Measurements from ENCODE around the gene PIK3R6. TPM values are rescaled to one million over a fixed set of nuclear protein-coding genes. Genes with fewer than 3 reads are reported as not detected.

Gene PIK3R6
- total RNA-seq, 4 donors from 2014 or later, result 0.30 to 5.1 (median 1.5) TPM

GRCh38 chr17:8872036-8872704 is 4.7 kb upstream of the PIK3R6 start:
- H3K36me3 ChIP-seq, result no peaks in the 10 kb centered on the region
- no peak for DNase-seq (ENCODE audit: low spot score in 2 of 2)
- no peak overlapping the region for H3K4me3 ChIP-seq
- H3K4me1 ChIP-seq, result no peaks in the 10 kb centered on the region
- H3K9me3 ChIP-seq, result no peaks in the 10 kb centered on the region
- peaks cover 21% of the 10 kb centered on the region for H3K27me3 ChIP-seq
- no peak overlapping the region for H3K27ac ChIP-seq
- WGBS, result 90% methylated on average over 7 of the region's 7 CpGs
- TF ChIP-seq, protein P1, sequence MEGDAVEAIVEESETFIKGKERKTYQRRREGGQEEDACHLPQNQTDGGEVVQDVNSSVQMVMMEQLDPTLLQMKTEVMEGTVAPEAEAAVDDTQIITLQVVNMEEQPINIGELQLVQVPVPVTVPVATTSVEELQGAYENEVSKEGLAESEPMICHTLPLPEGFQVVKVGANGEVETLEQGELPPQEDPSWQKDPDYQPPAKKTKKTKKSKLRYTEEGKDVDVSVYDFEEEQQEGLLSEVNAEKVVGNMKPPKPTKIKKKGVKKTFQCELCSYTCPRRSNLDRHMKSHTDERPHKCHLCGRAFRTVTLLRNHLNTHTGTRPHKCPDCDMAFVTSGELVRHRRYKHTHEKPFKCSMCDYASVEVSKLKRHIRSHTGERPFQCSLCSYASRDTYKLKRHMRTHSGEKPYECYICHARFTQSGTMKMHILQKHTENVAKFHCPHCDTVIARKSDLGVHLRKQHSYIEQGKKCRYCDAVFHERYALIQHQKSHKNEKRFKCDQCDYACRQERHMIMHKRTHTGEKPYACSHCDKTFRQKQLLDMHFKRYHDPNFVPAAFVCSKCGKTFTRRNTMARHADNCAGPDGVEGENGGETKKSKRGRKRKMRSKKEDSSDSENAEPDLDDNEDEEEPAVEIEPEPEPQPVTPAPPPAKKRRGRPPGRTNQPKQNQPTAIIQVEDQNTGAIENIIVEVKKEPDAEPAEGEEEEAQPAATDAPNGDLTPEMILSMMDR (IDR thresholded peaks at IDR 0.05), result no peak
- TF ChIP-seq POLR2AphosphoS5 (IDR thresholded peaks at IDR 0.05) (no peak), EP300 (IDR thresholded peaks at IDR 0.05) (no peak), POLR2A (IDR thresholded peaks at IDR 0.05) (no peak)

DNA sequence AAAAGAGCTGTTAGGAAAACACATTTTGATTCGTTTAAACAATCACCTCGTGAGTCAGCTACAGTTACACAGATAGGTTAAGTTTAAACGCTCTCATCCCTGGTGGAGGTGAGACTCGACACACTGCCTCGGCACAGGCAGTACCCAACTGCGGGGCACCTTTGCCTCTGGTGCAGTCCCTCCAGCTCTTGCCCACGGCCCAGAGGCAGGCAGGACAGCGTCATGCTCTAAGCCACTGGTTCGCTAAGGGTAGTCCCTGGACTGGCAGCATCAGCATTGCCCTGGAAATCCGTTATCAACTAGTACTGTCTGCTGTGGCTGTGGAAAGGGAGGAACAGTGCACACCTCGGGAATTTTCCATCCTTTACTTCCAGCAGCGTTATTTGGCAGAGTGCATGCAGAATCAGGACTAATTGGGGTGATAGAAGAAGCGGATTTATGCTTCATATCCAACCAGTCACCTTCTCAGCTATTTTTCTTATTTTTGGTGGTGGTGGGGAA is 3.7 kb upstream of the PIK3R6 start:
- no peaks in the 10 kb centered on the region for H3K4me1 ChIP-seq
- peaks cover 21% of the 10 kb centered on the region for H3K27me3 ChIP-seq
- 84% methylated on average over 13 of the region's 13 CpGs for WGBS
- no peak overlapping the region for H3K4me3 ChIP-seq
- no peaks in the 10 kb centered on the region for H3K9me3 ChIP-seq
- no peak overlapping the region for H3K27ac ChIP-seq
- TF ChIP-seq, protein P1 (IDR thresholded peaks at IDR 0.05), result no peak
- H3K36me3 ChIP-seq, result no peaks in the 10 kb centered on the region
- DNase-seq (ENCODE audit: low spot score in 2 of 2), result no peak

- WGBS, result 83% methylated on average over 13 of the region's 13 CpGs
- H3K9me3 ChIP-seq, result no peaks in the 10 kb centered on the region
- no peaks in the 10 kb centered on the region for H3K36me3 ChIP-seq
- no peak overlapping the region for H3K27ac ChIP-seq
- no peaks in the 10 kb centered on the region for H3K4me1 ChIP-seq
- TF ChIP-seq, protein P1 (IDR thresholded peaks at IDR 0.05), result no peak
- TF ChIP-seq POLR2AphosphoS5 (IDR thresholded peaks at IDR 0.05), result no peak
- TF ChIP-seq POLR2A (IDR thresholded peaks at IDR 0.05), result no peak
- no peak for TF ChIP-seq EP300 (IDR thresholded peaks at IDR 0.05)
- peaks cover 17% of the 10 kb centered on the region for H3K27me3 ChIP-seq
- H3K4me3 ChIP-seq, result no peak overlapping the region
- DNase-seq (ENCODE audit: low spot score in 2 of 2), result no peak
Observed at GRCh38 chr17:8870406-8871040, 3.0 kb upstream of the PIK3R6 start.

- Histone ChIP-seq H3K4me1 (no peaks in the 10 kb centered on the region), H3K36me3 (no peaks in the 10 kb centered on the region), H3K9me3 (no peaks in the 10 kb centered on the region), H3K27me3 (peaks cover 14% of the 10 kb centered on the region), H3K27ac (no peak overlapping the region), H3K4me3 (no peak overlapping the region)
- TF ChIP-seq POLR2A (IDR thresholded peaks at IDR 0.05) (no peak), EP300 (IDR thresholded peaks at IDR 0.05) (no peak), POLR2AphosphoS5 (IDR thresholded peaks at IDR 0.05) (no peak)
- TF ChIP-seq, protein P1 (IDR thresholded peaks at IDR 0.05), result no peak
- 78% methylated on average over 11 of the region's 11 CpGs for whole genome bisulfite sequencing
- DNase-seq (ENCODE audit: low spot score in 2 of 2), result peak in 1 of 2 donors; percentile 29
Observed at GRCh38 chr17:8869114-8869815, 1.8 kb upstream of the PIK3R6 start.

DNA sequence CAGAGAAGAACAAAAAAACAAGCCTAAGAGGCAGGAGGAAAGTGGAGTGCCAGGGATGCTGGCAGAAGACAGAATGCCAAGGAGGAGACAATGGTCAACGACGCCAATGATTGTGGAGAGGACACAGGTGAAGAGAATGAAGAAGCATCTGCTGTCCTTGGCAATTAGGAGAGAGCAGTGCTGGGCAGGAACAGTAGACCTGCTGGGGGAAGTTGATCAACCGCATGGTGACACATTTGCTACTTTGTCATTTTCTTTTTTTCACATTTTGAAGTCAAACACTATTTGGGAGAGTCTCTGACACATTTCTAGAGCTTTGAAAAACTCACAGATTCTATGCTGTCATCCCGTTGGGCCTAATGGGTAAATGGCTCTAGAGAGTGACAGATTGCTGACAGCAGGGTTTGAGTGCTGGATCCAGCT is 1.1 kb upstream of the PIK3R6 start:
- Histone ChIP-seq H3K9me3 (no peaks in the 10 kb centered on the region), H3K27ac (no peak overlapping the region), H3K27me3 (peaks cover 7% of the 10 kb centered on the region), H3K4me3 (no peak overlapping the region), H3K4me1 (no peaks in the 10 kb centered on the region), H3K36me3 (no peaks in the 10 kb centered on the region)
- peak in 1 of 2 donors; percentile 69 for DNase-seq (ENCODE audit: low spot score in 2 of 2)
- 68% methylated on average over 4 of the region's 4 CpGs for WGBS
- no peak for TF ChIP-seq POLR2A (IDR thresholded peaks at IDR 0.05)
- TF ChIP-seq, protein P1 (IDR thresholded peaks at IDR 0.05), result no peak
- TF ChIP-seq POLR2AphosphoS5 (IDR thresholded peaks at IDR 0.05), result no peak
- no peak for TF ChIP-seq EP300 (IDR thresholded peaks at IDR 0.05)
